ENCODE data around the gene NDUFS3. TPM values are rescaled to one million over a fixed set of nuclear protein-coding genes. Genes with fewer than 3 reads are reported as not detected.

The NDUFS3 gene
- total RNA-seq, 1 experiment from 2014 or later = 104 TPM

GRCh38 chr11:47573321-47573720 is 5.6 kb upstream of the NDUFS3 start:
- no peaks in the 10 kb centered on the region for H3K27me3 Mint-ChIP-seq (ENCODE audit: unreplicated experiment)
- CTCF ChIA-PET = no interaction called here
- no peak for DNase-seq
- intact Hi-C loops (cut with micrococcal nuclease; ENCODE audit: unreplicated experiment) = no loop called here
- H3K4me3 Mint-ChIP-seq (ENCODE audit: low read depth, unreplicated experiment) = no peak overlapping the region
- peaks cover 44% of the 10 kb centered on the region for H3K36me3 Mint-ChIP-seq (ENCODE audit: insufficient read depth, unreplicated experiment)
- no peaks in the 10 kb centered on the region for H3K9me3 Mint-ChIP-seq (ENCODE audit: low read depth, unreplicated experiment)
- no peaks in the 10 kb centered on the region for H3K4me1 Mint-ChIP-seq (ENCODE audit: low read depth, unreplicated experiment)
- BruUV-seq (replicated peaks) = no TSS peak
- no peak overlapping the region for H3K27ac Mint-ChIP-seq (ENCODE audit: unreplicated experiment)
- no peak for TF ChIP-seq CTCF (IDR thresholded peaks at IDR 0.05; ENCODE audit: unreplicated experiment)

GRCh38 chr11:47577460-47578041 is 1.3 kb upstream of the NDUFS3 start:
- Mint-ChIP-seq H3K4me3 (ENCODE audit: low read depth, unreplicated experiment) (peak overlapping the region; percentile 95), H3K36me3 (ENCODE audit: insufficient read depth, unreplicated experiment) (peaks cover 58% of the 10 kb centered on the region), H3K27ac (ENCODE audit: unreplicated experiment) (peak overlapping the region; percentile 98), H3K9me3 (ENCODE audit: low read depth, unreplicated experiment) (no peaks in the 10 kb centered on the region), H3K27me3 (ENCODE audit: unreplicated experiment) (no peaks in the 10 kb centered on the region), H3K4me1 (ENCODE audit: low read depth, unreplicated experiment) (peaks cover 10% of the 10 kb centered on the region)
- CTCF ChIA-PET = no interaction called here
- DNase-seq = no peak
- BruUV-seq (replicated peaks) = no TSS peak
- TF ChIP-seq CTCF (IDR thresholded peaks at IDR 0.05; ENCODE audit: unreplicated experiment) = no peak
- intact Hi-C loops (cut with micrococcal nuclease; ENCODE audit: unreplicated experiment) = no loop called here

GRCh38 chr11:47583844-47584243 is 5.0 kb downstream of the NDUFS3 start:
- no peaks in the 10 kb centered on the region for H3K9me3 Mint-ChIP-seq (ENCODE audit: low read depth, unreplicated experiment)
- no peak for TF ChIP-seq CTCF (IDR thresholded peaks at IDR 0.05; ENCODE audit: unreplicated experiment)
- peaks cover 10% of the 10 kb centered on the region for H3K4me1 Mint-ChIP-seq (ENCODE audit: low read depth, unreplicated experiment)
- CTCF ChIA-PET = no interaction called here
- H3K4me3 Mint-ChIP-seq (ENCODE audit: low read depth, unreplicated experiment) = no peak overlapping the region
- intact Hi-C loops (cut with micrococcal nuclease; ENCODE audit: unreplicated experiment) = no loop called here
- peaks cover 18% of the 10 kb centered on the region for H3K36me3 Mint-ChIP-seq (ENCODE audit: insufficient read depth, unreplicated experiment)
- no peaks in the 10 kb centered on the region for H3K27me3 Mint-ChIP-seq (ENCODE audit: unreplicated experiment)
- BruUV-seq (replicated peaks) = no TSS peak
- H3K27ac Mint-ChIP-seq (ENCODE audit: unreplicated experiment) = no peak overlapping the region
- no peak for DNase-seq

GRCh38 chr11:47586098-47586855 is 7.4 kb downstream of the NDUFS3 start, which contains the start of gene FAM180B:
Gene FAM180B, plus strand, starts transcription at chr11:47586678. Its CDS starts 91 bp downstream, at chr11:47586769.
- Mint-ChIP-seq H3K9me3 (ENCODE audit: low read depth, unreplicated experiment) (no peaks in the 10 kb centered on the region), H3K4me3 (ENCODE audit: low read depth, unreplicated experiment) (no peak within 1 kb of the TSS), H3K27ac (ENCODE audit: unreplicated experiment) (no peak within 1 kb of the TSS), H3K36me3 (ENCODE audit: insufficient read depth, unreplicated experiment) (peaks cover 6% of the 10 kb centered on the region), H3K4me1 (ENCODE audit: low read depth, unreplicated experiment) (no peaks in the 10 kb centered on the region), H3K27me3 (ENCODE audit: unreplicated experiment) (no peaks in the 10 kb centered on the region)
- no TSS peak for BruUV-seq (replicated peaks)
- TF ChIP-seq CTCF (IDR thresholded peaks at IDR 0.05; ENCODE audit: unreplicated experiment) = no peak
- intact Hi-C loops (cut with micrococcal nuclease; ENCODE audit: unreplicated experiment) = no loop called here
- CTCF ChIA-PET = interaction anchor here (0.9 kb wide), 1 partner anchor 32 kb away, joined by 3 read pairs; no protein-coding TSS in a partner anchor
- DNase-seq = no peak
